ENCODE measurements around the gene INPP5J.
"Not testable (repeated sequence)": the region's sequence is repeated elsewhere in the genome, so short reads cannot be mapped to it uniquely, and the experiment has no call there.

INPP5J gene

GRCh38 chr22:31088233-31088986 is 34.4 kb upstream of the INPP5J start:
- no peak for DNase-seq

DNA sequence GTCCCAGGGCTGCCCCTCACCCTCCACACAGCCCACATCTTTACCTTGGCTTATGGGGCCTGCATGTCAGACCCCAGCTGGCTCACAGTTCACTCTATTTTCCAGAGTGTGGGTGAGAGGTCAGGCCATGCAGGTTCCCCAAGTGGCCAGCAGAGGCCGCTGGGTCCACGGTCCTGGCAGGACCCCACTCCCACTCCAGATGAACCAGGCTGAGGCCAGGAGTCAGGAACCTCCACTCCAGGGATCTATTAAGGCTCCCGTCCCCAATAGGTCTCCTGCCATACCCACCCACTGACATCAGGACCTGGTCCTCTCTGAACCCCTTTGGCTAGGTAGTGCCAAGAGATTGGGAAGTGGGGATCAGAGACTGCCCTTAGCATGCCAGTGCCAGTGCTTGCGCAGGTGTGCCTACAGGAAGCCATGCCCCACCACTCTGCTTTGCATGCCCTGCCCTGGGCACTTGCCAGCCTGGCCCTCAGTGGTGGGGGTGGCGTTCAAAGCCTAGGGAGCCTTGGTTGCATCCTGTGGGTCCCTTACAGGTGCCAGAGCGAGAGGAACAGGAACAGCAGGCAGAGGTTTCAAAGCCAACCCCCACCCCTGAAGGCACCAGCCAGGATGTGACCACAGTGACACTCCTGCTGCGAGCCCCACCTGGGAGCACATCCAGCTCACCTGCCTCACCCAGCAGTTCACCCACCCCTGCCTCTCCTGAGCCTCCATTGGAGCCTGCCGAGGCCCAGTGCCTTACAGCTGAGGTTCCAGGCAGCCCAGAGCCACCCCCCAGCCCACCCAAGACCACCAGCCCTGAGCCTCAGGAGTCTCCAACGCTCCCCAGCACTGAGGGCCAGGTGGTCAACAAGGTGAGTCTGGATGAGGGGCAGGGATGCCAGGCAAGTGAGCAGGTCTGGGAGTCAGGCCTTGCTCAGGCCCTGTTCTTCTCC is 33.3 kb upstream of the INPP5J start:
- no peak for DNase-seq

DNA sequence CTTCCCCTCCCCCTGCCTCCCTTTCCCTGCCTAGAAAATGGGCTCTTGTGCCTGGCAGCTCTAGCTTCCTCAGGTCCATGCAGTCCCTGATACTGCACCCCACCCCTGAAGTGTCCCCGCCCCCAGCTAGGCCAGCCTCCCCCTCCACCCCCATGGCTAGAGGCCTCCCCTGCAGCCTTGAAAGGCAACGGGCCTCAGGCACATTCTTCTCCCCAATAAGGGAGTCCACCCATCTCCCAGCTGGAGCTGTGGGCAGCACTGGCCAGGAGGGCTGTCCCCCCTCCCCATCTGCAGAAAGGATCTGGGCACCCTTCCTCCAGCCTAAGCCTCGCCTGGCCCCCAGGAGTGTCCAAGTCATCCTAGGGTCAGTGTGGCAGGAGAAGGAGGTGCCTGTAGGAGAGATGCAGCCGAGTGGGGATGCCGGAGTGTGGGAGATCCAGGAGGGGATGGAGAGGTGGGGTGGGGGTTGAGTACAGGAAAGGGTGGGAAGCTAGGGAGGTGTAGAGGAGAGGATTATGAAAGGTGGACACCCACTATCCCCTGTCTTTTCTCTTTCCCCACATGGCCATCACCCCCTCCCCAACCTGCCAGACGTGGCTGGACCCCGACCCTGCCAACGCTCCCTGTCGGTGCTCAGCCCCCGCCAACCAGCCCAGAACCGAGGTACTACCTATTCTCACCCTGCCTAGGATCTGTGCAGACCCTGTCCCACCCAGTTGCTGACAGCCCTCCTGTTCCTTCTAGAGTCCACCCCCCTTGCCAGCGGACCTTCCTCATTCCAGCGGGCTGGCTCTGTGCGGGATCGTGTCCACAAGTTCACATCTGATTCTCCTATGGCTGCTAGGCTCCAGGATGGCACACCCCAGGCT is 32.3 kb upstream of the INPP5J start:
- DNase-seq = no peak

GRCh38 chr22:31091106-31091975 is 31.4 kb upstream of the INPP5J start:
- no peak for DNase-seq

- no peak for DNase-seq
Measured at GRCh38 chr22:31092161-31092560, 30.6 kb upstream of the INPP5J start.

GRCh38 chr22:31093086-31093850 is 29.5 kb upstream of the INPP5J start:
- no peak for DNase-seq

GRCh38 chr22:31094021-31094551 is 28.7 kb upstream of the INPP5J start:
- no peak for DNase-seq

DNA sequence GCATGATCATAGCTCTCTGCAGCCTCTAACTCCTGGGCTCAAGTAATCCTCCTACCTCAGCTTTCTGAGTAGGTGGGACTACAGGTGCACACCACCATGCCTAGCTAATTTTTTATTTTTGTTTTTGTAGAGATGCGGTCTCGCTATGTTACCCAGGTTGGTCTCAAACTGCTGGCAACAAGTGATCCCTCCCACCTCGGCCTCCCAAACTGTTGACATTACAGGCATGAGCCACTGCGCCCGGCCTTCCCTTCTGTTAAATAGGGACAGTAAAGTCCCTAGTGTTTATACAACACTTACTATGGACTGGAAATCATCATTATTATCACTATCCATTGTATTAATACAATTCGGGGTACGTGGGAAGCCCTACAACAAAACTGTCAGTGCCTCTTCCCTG is 28.0 kb upstream of the INPP5J start:
- no peak for DNase-seq

GRCh38 chr22:31095637-31096249 is 27.0 kb upstream of the INPP5J start:
- no peak for DNase-seq

DNA sequence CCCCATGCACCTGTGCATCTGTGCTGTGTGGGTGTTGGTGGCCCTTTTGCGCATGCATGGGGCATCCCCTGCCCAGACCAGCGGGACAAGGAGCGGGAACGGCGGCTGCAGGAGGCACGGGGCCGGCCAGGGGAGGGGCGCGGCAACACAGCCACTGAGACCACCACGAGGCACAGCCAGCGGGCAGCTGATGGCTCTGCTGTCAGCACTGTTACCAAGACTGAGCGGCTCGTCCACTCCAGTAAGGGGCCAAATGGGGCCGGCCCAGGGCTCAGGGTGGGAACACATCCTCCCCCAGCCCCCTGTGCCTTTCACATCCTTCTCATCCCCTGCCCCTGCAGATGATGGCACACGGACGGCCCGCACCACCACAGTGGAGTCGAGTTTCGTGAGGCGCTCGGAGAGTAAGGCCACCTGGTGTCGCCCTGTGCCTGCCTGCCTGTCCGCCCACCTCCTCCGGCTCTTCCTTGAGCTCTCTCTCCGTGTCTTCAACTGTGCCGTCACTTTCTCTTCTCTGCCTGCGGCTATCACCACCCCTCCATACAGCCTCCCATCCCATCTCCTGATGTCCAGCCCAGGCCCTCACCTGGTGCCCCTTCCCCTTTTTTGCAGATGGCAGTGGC is 26.0 kb upstream of the INPP5J start:
- no peak for DNase-seq

- DNase-seq = not testable (repeated sequence)
Measured at GRCh38 chr22:31097539-31097938, 25.2 kb upstream of the INPP5J start.

- no peak for DNase-seq
Measured at GRCh38 chr22:31097941-31098631, 24.7 kb upstream of the INPP5J start.

- DNase-seq = no peak
Measured at GRCh38 chr22:31098632-31099110, 24.1 kb upstream of the INPP5J start.

DNA sequence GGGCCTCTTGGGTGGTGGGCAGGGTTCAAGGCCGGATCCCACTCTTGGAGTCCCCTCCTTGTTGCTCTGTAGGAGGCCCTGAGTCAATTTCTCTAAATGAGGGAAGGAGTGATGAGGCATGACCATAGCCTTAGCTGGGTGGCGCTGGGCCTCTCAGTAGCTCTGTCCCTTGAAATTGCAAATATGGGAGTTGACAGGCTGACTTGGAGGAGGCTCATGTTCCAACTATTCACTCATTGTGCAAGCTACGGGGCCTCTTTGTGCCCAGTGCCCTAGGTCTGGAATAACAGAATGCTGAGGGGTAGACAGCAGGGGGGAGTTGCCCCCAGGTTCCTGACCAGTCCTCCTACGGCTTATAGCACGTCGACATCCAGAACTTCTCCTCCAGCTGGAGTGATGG is 23.4 kb upstream of the INPP5J start:
- DNase-seq = no peak

- no peak for DNase-seq
Measured at GRCh38 chr22:31099841-31100761, 22.7 kb upstream of the INPP5J start.

DNA sequence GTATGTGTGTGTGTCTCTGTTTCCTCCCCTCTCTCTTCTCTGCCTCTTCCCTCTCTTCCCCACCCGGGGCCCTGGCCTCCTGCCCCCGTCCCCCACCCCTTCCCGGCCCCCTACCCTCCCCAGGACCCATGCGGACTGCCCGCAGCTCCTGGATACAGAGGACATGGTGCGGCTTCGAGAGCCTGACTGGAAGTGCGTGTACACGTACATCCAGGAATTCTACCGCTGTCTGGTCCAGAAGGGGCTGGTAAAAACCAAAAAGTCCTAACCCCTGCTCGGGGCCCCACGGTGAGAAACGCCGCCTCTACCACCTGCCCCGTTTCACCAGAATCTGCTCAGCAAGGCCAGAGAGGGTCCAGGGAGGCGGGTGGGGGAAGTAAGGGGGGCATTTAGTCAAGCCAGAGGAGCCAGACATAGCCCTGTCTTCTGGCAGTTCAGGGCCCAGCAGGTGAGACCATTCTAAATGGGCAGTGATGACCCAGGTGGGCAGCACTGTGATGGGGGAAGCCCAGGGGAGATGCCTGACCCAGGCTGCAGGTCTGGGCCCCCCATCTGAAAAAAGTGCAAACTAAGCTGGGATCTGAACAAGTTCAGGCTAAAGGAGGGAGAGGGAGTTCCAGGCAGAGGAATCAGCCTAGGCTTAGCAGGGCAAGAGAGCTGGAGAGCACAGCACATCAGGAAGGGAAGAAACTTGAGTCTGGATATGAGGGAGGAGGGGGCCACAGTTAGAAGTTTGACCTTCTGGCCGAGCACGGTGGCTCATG is 21.8 kb upstream of the INPP5J start:
- DNase-seq = no peak

DNA sequence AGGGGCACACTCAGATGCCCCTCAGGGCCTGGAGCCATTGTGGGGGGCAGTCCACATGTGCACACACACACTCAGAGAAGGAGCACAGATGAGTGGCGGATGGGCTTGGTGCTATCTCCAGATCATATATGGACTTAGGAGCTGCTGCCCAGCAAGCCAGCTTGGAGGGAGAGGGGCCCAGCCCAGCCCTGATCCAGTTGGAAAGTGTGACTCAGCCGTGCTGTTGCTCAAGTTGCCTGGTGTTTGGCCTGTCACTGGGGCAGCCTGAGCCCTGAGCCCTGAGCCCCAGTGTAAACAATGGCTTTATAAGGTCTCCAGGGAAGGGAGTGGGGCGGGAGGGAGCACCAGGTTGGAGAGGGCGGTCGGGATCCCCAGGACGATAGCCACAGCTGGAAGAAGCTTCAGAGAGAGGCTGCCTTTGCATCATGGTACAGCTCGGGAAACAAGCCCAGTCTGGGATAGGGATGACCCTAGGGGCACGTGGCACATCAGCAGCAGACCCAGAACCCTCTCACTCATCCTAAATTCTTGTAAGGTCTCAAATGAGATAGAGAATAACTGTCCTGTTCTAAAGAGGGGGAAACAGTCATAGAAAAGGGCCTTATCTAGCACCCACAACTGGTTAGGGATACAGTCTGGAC is 20.2 kb upstream of the INPP5J start:
- peak; percentile 81 for DNase-seq

Data from fibroblast of skin of right biceps (primary cell).